Lower lobe of right lung (tissue), 2 donors: ENCODE data around the gene SERPIND1. TPM values are rescaled to one million over a fixed set of nuclear protein-coding genes. Genes with fewer than 3 reads are reported as not detected.
A peak's percentile ranks its signal among the peaks of the same experiment; 100 is the strongest.

ENCODE experiments used
- ATAC-seq, 2 donors: fragments of 200-7000 bp; cut with Tn5 transposase; one replicate each; pipeline ENCODE4 v1.9.1; 2020 to 2022; ENCODE audit warnings: mild to moderate bottlenecking in 2 of 2, moderate library complexity in 2 of 2
- DNase-seq: peaks from one replicate; pipeline ENCODE4 v3.0.0-alpha.2; 2020
- H3K27ac ChIP-seq: fragments of 200-600 bp; one replicate; pipeline ENCODE4 v1.8.0; 2022
- H3K27me3 ChIP-seq: fragments of 200-600 bp; one replicate; pipeline ENCODE4 v1.8.0; 2022; ENCODE audit warnings: low read depth
- H3K36me3 ChIP-seq: fragments of 200-600 bp; one replicate; pipeline ENCODE4 v1.8.0; 2022; ENCODE audit warnings: mild to moderate bottlenecking
- H3K4me1 ChIP-seq: fragments of 200-600 bp; one replicate; pipeline ENCODE4 v1.8.0; 2022
- H3K4me3 ChIP-seq: fragments of 200-600 bp; one replicate; pipeline ENCODE4 v1.8.0; 2022; ENCODE audit warnings: mild to moderate bottlenecking
- H3K9me3 ChIP-seq: fragments of 200-600 bp; one replicate; pipeline ENCODE4 v1.8.0; 2022
- CTCF ChIP-seq: fragments of 200-600 bp; IDR thresholded peaks from one replicate; pipeline ENCODE4 v1.8.0; 2022; ENCODE audit warnings: antibody characterized with exemption, mild to moderate bottlenecking
- intact Hi-C: fragments of 100-400 bp; cut with DNase I; formaldehyde crosslinking; loops from one replicate; pipeline ENCODE4 v1.11.0; 2022
- total RNA-seq: library from RNA; stranded (reverse); fragmentation: NEBNext Ultra II Directional; extraction: Animal tissue kit (Norgen Biotek cat#: 25700); gene quantifications from one replicate; pipeline ENCODE4 v1.2.1, GENCODE V29; 2021
- donor health status: DM: no; HTN: yes; CAD: no; lungs with severe emphysema.

The SERPIND1 gene
- total RNA-seq, 1 donor from 2014 or later = 0.24 TPM

DNA sequence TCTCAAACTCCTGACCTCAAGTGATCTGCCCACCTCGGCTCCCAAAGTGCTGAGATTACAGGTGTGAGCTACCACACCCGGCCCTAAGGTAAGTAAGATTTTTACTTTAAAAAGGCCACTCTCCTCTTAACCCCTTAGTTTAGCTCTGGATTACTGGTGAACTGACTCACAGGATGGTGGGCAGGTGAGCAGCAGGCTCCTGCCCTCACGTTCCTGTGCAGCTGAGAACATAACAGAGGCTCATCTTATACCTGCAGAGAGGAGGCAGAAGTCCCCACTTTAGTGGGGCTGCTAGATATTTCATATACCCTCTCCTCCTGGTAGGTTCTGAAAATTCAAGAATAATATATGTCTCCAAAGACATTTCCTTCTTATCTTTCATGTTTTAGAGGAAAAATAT is 17.1 kb upstream of the SERPIND1 start:
- DNase-seq (no peak), ATAC-seq (no peak)
- intact Hi-C loops = no loop called here
- no peaks in the 10 kb centered on the region for H3K9me3 ChIP-seq
- H3K4me3 ChIP-seq = no peak overlapping the region
- H3K4me1 ChIP-seq = no peaks in the 10 kb centered on the region
- H3K36me3 ChIP-seq = peaks cover 72% of the 10 kb centered on the region
- TF ChIP-seq CTCF = no peak
- no peak overlapping the region for H3K27ac ChIP-seq
- no peaks in the 10 kb centered on the region for H3K27me3 ChIP-seq

GRCh38 chr22:20758688-20759087 is 15.2 kb upstream of the SERPIND1 start:
- Histone ChIP-seq H3K27me3 (no peaks in the 10 kb centered on the region), H3K9me3 (no peaks in the 10 kb centered on the region), H3K4me3 (no peak overlapping the region), H3K4me1 (no peaks in the 10 kb centered on the region), H3K36me3 (peaks cover 70% of the 10 kb centered on the region), H3K27ac (no peak overlapping the region)
- ATAC-seq (peak in 1 of 2 donors; percentile 19), DNase-seq (no peak)
- TF ChIP-seq CTCF = no peak
- intact Hi-C loops = no loop called here

DNA sequence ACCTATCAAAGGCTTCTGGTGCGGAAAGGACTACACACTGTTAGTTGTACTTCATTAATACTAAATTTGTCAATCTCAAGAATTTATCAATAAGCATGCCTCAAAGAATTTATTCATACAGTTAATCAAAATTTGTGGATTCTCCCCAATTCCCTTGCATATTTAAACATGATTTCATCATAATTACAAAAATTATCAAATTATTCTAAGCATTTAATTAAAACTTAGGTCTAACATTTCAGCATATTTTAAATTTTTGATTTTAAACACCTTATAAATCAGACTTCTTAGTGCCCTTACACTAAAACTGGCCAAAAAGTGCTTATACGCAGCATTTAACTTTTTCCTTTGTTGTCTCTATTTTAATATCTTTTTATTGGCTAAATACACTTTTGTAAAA is 13.8 kb upstream of the SERPIND1 start:
- Histone ChIP-seq H3K4me3 (no peak overlapping the region), H3K9me3 (no peaks in the 10 kb centered on the region), H3K4me1 (no peaks in the 10 kb centered on the region), H3K36me3 (peaks cover 83% of the 10 kb centered on the region), H3K27me3 (no peaks in the 10 kb centered on the region), H3K27ac (no peak overlapping the region)
- no peak for ATAC-seq
- intact Hi-C loops = no loop called here
- DNase-seq = no peak
- TF ChIP-seq CTCF = no peak

GRCh38 chr22:20761536-20761935 is 12.4 kb upstream of the SERPIND1 start:
- peaks cover 82% of the 10 kb centered on the region for H3K36me3 ChIP-seq
- no peak for ATAC-seq
- no peak for TF ChIP-seq CTCF
- intact Hi-C loops = no loop called here
- no peaks in the 10 kb centered on the region for H3K4me1 ChIP-seq
- no peaks in the 10 kb centered on the region for H3K27me3 ChIP-seq
- H3K27ac ChIP-seq = no peak overlapping the region
- no peak for DNase-seq
- no peak overlapping the region for H3K4me3 ChIP-seq
- no peaks in the 10 kb centered on the region for H3K9me3 ChIP-seq

GRCh38 chr22:20762233-20762796 is 11.6 kb upstream of the SERPIND1 start:
- no peak for TF ChIP-seq CTCF
- intact Hi-C loops = no loop called here
- ATAC-seq = peak; percentile 52 to 55

More at GRCh38 chr22:20762233-20762796, 11.6 kb upstream of the SERPIND1 start:
- Histone ChIP-seq H3K36me3 (peaks cover 76% of the 10 kb centered on the region), H3K4me1 (no peaks in the 10 kb centered on the region), H3K9me3 (no peaks in the 10 kb centered on the region), H3K27ac (no peak overlapping the region), H3K27me3 (no peaks in the 10 kb centered on the region), H3K4me3 (no peak overlapping the region)
- DNase-seq = no peak
